Endothelial cell of umbilical vein (primary cell): Measurements from ENCODE around the gene SIDT1. TPM values are rescaled to one million over a fixed set of nuclear protein-coding genes. Genes with fewer than 3 reads are reported as not detected.
A peak's percentile ranks its signal among the peaks of the same experiment; 100 is the strongest.

Source experiments
- BruUV-seq: library from RNA; stranded (reverse); fragments of 400-500 nt; replicated peaks from 2 replicates; lab custom pipeline; 2021; lab: Mats Ljungman, UMichigan
- CTCF ChIA-PET: fragments of 300-600, 350-600 bp; sonication (Branson Sonifier 250); formaldehyde crosslinking; loops from one replicate; lab custom pipeline; 2021; ENCODE audit warnings: antibody characterized with exemption, inconsistent platforms; lab: Charles Lee
- POLR2A ChIA-PET: fragments of 300-600, 350-600 bp; sonication (Branson Sonifier 250); formaldehyde crosslinking; loops from one replicate; lab custom pipeline; 2021; ENCODE audit warnings: antibody characterized with exemption, inconsistent platforms; lab: Charles Lee
- DNase-seq: peaks from one replicate; pipeline ENCODE4 v3.0.0-alpha.2; 2011; ENCODE audit warnings: low read depth, low spot score
- FAIRE-seq: peaks from 2 replicates; lab custom pipeline; 2011; peaks lifted over from hg19 to GRCh38; lab: Jason Lieb, UNC
- H2AFZ ChIP-seq: 2 replicates; pipeline ENCODE4 v1.6.0; 2012; ENCODE audit warnings: low read depth, low read length, control low read depth, inconsistent platforms
- H3K27ac ChIP-seq: 2 replicates; pipeline ENCODE4 v1.5.1; 2011; ENCODE audit warnings: low read depth, mild to moderate bottlenecking, control low read depth, low read length, moderate library complexity; ENCODE audit not compliant: insufficient read depth
- H3K27me3 ChIP-seq, 2 experiments: 2 replicates each; pipeline versions ENCODE4 v1.6.0 to v1.6.1; 2011; ENCODE audit warnings: low read length in 2 of 2, mixed read lengths in 1 of 2; ENCODE audit not compliant: control insufficient read depth in 2 of 2, insufficient read depth in 2 of 2
- H3K36me3 ChIP-seq, 2 experiments: 2 replicates in 1 of 2; 3 replicates in 1 of 2; pipeline ENCODE4 v1.5.1; 2011; ENCODE audit warnings: low read length in 2 of 2, mild to moderate bottlenecking in 1 of 2, moderate library complexity in 1 of 2; ENCODE audit not compliant: control insufficient read depth in 2 of 2, insufficient read depth in 2 of 2; ENCODE audit errors: extremely low read depth in 1 of 2
- H3K4me1 ChIP-seq: 3 replicates; pipeline ENCODE4 v1.5.1; 2011; ENCODE audit warnings: mild to moderate bottlenecking, low read length; ENCODE audit not compliant: control insufficient read depth, insufficient read depth; ENCODE audit errors: extremely low read depth
- H3K4me2 ChIP-seq: 2 replicates; pipeline ENCODE4 v1.6.1; 2011; ENCODE audit warnings: low read length, control low read depth, mixed read lengths; ENCODE audit not compliant: insufficient read depth
- H3K4me3 ChIP-seq, 3 experiments: fragments of 200-600 bp in 1 of 3; sonication (generic), shearing (Covaris generic) in 1 of 3; replicated peaks in 1 of 3; 2 replicates each; pipeline ENCODE4 v1.5.1; 2011 to 2016; ENCODE audit warnings: control low read depth in 3 of 3, low read length in 3 of 3, mild to moderate bottlenecking in 2 of 3, inconsistent platforms in 1 of 3, low read depth in 1 of 3, moderate library complexity in 1 of 3; ENCODE audit not compliant: insufficient read depth in 1 of 3
- H3K79me2 ChIP-seq: 2 replicates; pipeline ENCODE4 v1.6.0; 2012; ENCODE audit warnings: low read length, inconsistent platforms; ENCODE audit not compliant: control insufficient read depth, insufficient read depth
- H3K9ac ChIP-seq: replicated peaks from 2 replicates; pipeline ENCODE3; 2011; ENCODE audit warnings: low read length, control low read depth; ENCODE audit not compliant: insufficient read depth; ENCODE audit errors: extremely low read depth
- H3K9me1 ChIP-seq: replicated peaks from 3 replicates; pipeline ENCODE4 v1.6.0; 2011; ENCODE audit warnings: mild to moderate bottlenecking, low read length; ENCODE audit not compliant: control insufficient read depth, insufficient read depth; ENCODE audit errors: extremely low read depth
- H3K9me3 ChIP-seq: replicated peaks from 2 replicates; pipeline ENCODE4 v1.5.1; 2012; ENCODE audit warnings: low read length, inconsistent platforms; ENCODE audit not compliant: control insufficient read depth, insufficient read depth
- H4K20me1 ChIP-seq: replicated peaks from 2 replicates; pipeline ENCODE3; 2011; ENCODE audit warnings: mild to moderate bottlenecking, low read length; ENCODE audit not compliant: control insufficient read depth, insufficient read depth; ENCODE audit errors: extremely low read depth
- EZH2 ChIP-seq: IDR thresholded peaks from 2 replicates; pipeline ENCODE4 v1.6.1; 2012; ENCODE audit warnings: borderline replicate concordance, low read depth, mild to moderate bottlenecking, moderate library complexity, low read length, inconsistent platforms; ENCODE audit not compliant: severe bottlenecking
- FOS ChIP-seq: IDR thresholded peaks from 2 replicates; pipeline ENCODE4 v1.6.1; 2011; ENCODE audit warnings: mild to moderate bottlenecking, low read length, moderate library complexity, borderline replicate concordance; ENCODE audit not compliant: insufficient read depth
- GATA2 ChIP-seq: IDR thresholded peaks from 2 replicates; pipeline ENCODE4 v1.7.0; 2011; ENCODE audit warnings: low read depth, mild to moderate bottlenecking, moderate library complexity, mixed read lengths, low read length; ENCODE audit not compliant: insufficient read length, insufficient read depth
- JUN ChIP-seq: IDR thresholded peaks from 2 replicates; pipeline ENCODE4 v1.6.1; 2011; ENCODE audit warnings: borderline replicate concordance, low read depth; ENCODE audit not compliant: insufficient read length, insufficient read depth
- MYC ChIP-seq: IDR thresholded peaks from one replicate; pipeline ENCODE4 v1.6.1; 2011; ENCODE audit warnings: mild to moderate bottlenecking, low read depth, low read length
- POLR2A ChIP-seq: IDR thresholded peaks from 2 replicates; pipeline ENCODE4 v1.6.1; 2012; ENCODE audit warnings: low read depth, mild to moderate bottlenecking, control low read depth, low read length
- dilution Hi-C: fragments of 300-500 bp; cut with MboI; formaldehyde crosslinking; loops from one replicate; pipeline ENCODE4 v1.15.0; 2019; ENCODE audit warnings: low sequenced_read_pairs; ENCODE audit not compliant: extremely low pct_ligation_motif_present
- intact Hi-C: fragments of 100-400 bp; cut with micrococcal nuclease; formaldehyde crosslinking; loops from one replicate; pipeline ENCODE4 v1.10.0; 2022
- polyA plus RNA-seq, 4 experiments: library from polyadenylated mRNA; depleted of rRNA in 3 of 4; stranded (reverse) in 3 of 4; unstranded in 1 of 4; fragments of >200 nt; gene quantifications; 2 replicates each; pipeline versions ENCODE4 v1.2.1 to v1.2.3, GENCODE V29; 2011 to 2012; ENCODE audit warnings: missing spikeins in 1 of 4
- total RNA-seq: library from RNA; stranded (reverse); gene quantifications from 2 replicates; pipeline ENCODE4 v1.2.3, GENCODE V29; 2021
- TF ChIP-seq, protein P1 (sequence below): IDR thresholded peaks from 2 replicates; pipeline ENCODE4 v1.6.1; 2011; ENCODE audit not compliant: insufficient read depth, insufficient read length
- TF ChIP-seq, protein P2 (sequence below), 2 donors: IDR thresholded peaks; 1 replicate in 1 of 2; 2 replicates in 1 of 2; pipeline ENCODE4 v1.5.1; 2011; ENCODE audit warnings: low read length in 2 of 2, mild to moderate bottlenecking in 2 of 2, moderate library complexity in 2 of 2, control low read depth in 1 of 2, inconsistent platforms in 1 of 2, low read depth in 1 of 2; ENCODE audit not compliant: insufficient read depth in 1 of 2; ENCODE audit errors: extremely low read depth in 1 of 2

SIDT1 gene
- total and polyA plus RNA-seq, 2 donors (not counting 3 experiments of a cell fraction or from before 2014, with no cell fraction given) = 0.07 TPM; not detected in 1

DNA sequence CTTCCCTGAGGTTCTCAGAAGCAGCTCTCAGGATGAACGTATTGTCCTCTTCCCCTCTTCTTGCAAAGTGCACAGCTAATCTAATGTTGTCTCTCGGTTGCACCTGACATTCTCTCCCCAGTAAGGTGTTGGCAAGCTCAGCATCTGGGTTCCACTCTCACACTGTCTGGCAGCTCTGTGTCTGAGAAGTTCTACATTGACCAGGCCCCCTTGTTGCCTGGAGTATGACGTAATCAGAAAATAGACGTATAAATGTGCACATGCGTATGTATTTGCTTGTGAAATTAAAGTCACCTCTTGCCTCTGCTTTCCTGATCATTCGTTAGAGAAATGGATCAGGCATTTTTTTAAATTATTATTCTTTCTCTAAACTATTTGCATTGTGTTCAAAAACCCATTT lies 96.4 kb downstream of the SIDT1 start:
- Histone ChIP-seq H3K9me3 (no peaks in the 10 kb centered on the region), H4K20me1 (no peaks in the 10 kb centered on the region), H2AFZ (peak overlapping the region; percentile 56), H3K36me3 (no peaks in the 10 kb centered on the region), H3K27ac (no peak overlapping the region), H3K79me2 (no peaks in the 10 kb centered on the region), H3K9ac (no peak overlapping the region), H3K4me1 (peaks cover 2% of the 10 kb centered on the region), H3K9me1 (no peaks in the 10 kb centered on the region), H3K4me3 (no peak overlapping the region), H3K27me3 (peaks cover 9 to 16% of the 10 kb centered on the region in 2 experiments), H3K4me2 (no peak overlapping the region)
- no TSS peak for BruUV-seq
- no peak for DNase-seq
- ChIA-PET POLR2A (no interaction called here), CTCF (interaction anchor here (1.1 to 5.2 kb wide), 8 partner anchors 12 to 341 kb away, joined by 4 to 71 read pairs (median 7); no protein-coding TSS in a partner anchor)
- FAIRE-seq = no peak
- no peak for TF ChIP-seq EZH2
- no peak for TF ChIP-seq FOS
- no peak for TF ChIP-seq JUN
- TF ChIP-seq, protein P1, sequence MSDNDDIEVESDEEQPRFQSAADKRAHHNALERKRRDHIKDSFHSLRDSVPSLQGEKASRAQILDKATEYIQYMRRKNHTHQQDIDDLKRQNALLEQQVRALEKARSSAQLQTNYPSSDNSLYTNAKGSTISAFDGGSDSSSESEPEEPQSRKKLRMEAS = no peak
- no peak for TF ChIP-seq GATA2
- no peak for TF ChIP-seq POLR2A
- no peak for TF ChIP-seq MYC
- TF ChIP-seq, protein P2, sequence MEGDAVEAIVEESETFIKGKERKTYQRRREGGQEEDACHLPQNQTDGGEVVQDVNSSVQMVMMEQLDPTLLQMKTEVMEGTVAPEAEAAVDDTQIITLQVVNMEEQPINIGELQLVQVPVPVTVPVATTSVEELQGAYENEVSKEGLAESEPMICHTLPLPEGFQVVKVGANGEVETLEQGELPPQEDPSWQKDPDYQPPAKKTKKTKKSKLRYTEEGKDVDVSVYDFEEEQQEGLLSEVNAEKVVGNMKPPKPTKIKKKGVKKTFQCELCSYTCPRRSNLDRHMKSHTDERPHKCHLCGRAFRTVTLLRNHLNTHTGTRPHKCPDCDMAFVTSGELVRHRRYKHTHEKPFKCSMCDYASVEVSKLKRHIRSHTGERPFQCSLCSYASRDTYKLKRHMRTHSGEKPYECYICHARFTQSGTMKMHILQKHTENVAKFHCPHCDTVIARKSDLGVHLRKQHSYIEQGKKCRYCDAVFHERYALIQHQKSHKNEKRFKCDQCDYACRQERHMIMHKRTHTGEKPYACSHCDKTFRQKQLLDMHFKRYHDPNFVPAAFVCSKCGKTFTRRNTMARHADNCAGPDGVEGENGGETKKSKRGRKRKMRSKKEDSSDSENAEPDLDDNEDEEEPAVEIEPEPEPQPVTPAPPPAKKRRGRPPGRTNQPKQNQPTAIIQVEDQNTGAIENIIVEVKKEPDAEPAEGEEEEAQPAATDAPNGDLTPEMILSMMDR (IDR thresholded peaks at IDR 0.05; ENCODE audit: extremely low read depth in 1 of 2, insufficient read depth in 1 of 2, low read depth in 1 of 2, low read length in 2 of 2) = no peak
- intact Hi-C loops (loop anchor here (5.0 to 10.0 kb wide), 3 partner anchors 294 to 986 kb away; partner anchors contain the start of gene CCDC80), dilution Hi-C loops (no loop called here)
